Activated CD4-positive, alpha-beta T cell treated with anti-CD3 and anti-CD28 coated beads, Interleukin-2, amount 10 ng/mL, durations not matched to agents 7 days and 5 days (primary cell): Measurements from ENCODE around the gene CXCR2. TPM values are rescaled to one million over a fixed set of nuclear protein-coding genes. Genes with fewer than 3 reads are reported as not detected.
A peak's percentile ranks its signal among the peaks of the same experiment; 100 is the strongest.

Source experiments
- CTCF ChIA-PET: fragments of 350-600 bp; sonication (Branson Sonifier 250); formaldehyde crosslinking; loops from one replicate; lab custom pipeline; 2021; ENCODE audit warnings: antibody characterized with exemption; lab: Charles Lee
- POLR2A ChIA-PET: fragments of 350-600 bp; sonication (Branson Sonifier 250); formaldehyde crosslinking; loops from one replicate; lab custom pipeline; 2021; ENCODE audit warnings: antibody characterized with exemption; lab: Charles Lee
- DNase-seq: peaks from one replicate; pipeline ENCODE4 v3.0.0-alpha.2; 2020
- H3K27ac Mint-ChIP-seq: one replicate; pipeline ENCODE4 v1.8.0; 2021; ENCODE audit warnings: mild to moderate bottlenecking, moderate library complexity, mixed read lengths
- H3K27me3 Mint-ChIP-seq: one replicate; pipeline ENCODE4 v1.8.0; 2021; ENCODE audit warnings: mixed read lengths
- H3K36me3 Mint-ChIP-seq: one replicate; pipeline ENCODE4 v1.8.0; 2021; ENCODE audit warnings: low read depth, mixed read lengths
- H3K4me1 Mint-ChIP-seq: one replicate; pipeline ENCODE4 v1.8.0; 2021; ENCODE audit warnings: mixed read lengths
- H3K4me3 Mint-ChIP-seq: one replicate; pipeline ENCODE4 v1.8.0; 2021; ENCODE audit warnings: mild to moderate bottlenecking, moderate library complexity, mixed read lengths
- H3K9me3 Mint-ChIP-seq: one replicate; pipeline ENCODE4 v1.8.0; 2021; ENCODE audit warnings: mixed read lengths
- total RNA-seq, 2 experiments: library from RNA; stranded (reverse); gene quantifications; one replicate each; pipeline ENCODE4 v1.2.3, GENCODE V29; 2021

The CXCR2 gene
- total RNA-seq, 2 experiments from 2014 or later: 0.20 to 0.37 TPM

DNA sequence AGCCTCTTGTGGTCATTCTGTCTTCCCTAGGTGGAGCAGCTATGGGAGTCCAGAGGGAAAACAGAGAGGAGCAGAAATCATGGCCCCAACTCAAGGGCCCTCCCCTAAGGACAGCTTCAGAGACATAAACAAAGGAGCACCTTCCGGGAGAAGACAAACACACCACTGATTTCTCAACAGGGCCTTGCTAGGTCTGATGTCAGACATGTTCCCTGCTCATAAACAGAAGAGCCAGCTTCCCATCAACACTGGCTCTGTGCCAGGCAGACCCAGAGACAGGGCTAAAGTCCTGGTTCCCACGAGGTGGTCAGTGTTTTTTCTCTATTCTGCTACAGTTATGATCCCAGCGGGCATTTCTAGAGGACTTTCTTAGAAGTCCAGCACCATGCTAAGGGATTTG lies 19.3 kb downstream of the CXCR2 start:
- peaks cover 18% of the 10 kb centered on the region for H3K27me3 Mint-ChIP-seq
- H3K36me3 Mint-ChIP-seq: no peaks in the 10 kb centered on the region
- peaks cover 5% of the 10 kb centered on the region for H3K4me1 Mint-ChIP-seq
- POLR2A ChIA-PET: no interaction called here
- H3K27ac Mint-ChIP-seq: no peak overlapping the region
- no peak overlapping the region for H3K4me3 Mint-ChIP-seq
- H3K9me3 Mint-ChIP-seq: no peaks in the 10 kb centered on the region
- DNase-seq: no peak
- CTCF ChIA-PET: no interaction called here

DNA sequence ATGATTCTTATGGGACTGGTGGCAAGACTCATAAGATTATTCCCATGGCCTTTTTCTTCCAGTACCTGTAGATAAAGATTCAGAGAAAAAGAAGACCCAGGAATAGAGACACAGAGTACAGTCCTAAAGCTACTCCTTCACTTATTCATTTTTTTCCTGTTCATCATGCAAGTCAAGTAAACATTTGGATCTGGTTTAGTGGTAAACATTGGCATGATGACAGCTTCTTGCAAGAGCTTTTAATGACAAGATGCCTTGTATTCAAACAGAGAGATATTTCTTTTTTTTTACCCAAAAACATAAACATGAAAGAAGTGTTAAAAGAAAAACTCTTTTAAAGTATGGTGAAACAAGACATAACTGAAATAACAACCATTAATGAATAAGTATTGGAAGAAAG lies 20.2 kb downstream of the CXCR2 start:
- no peaks in the 10 kb centered on the region for H3K36me3 Mint-ChIP-seq
- no peaks in the 10 kb centered on the region for H3K9me3 Mint-ChIP-seq
- no peak overlapping the region for H3K4me3 Mint-ChIP-seq
- peaks cover 16% of the 10 kb centered on the region for H3K27me3 Mint-ChIP-seq
- no peak overlapping the region for H3K27ac Mint-ChIP-seq
- DNase-seq: no peak
- POLR2A ChIA-PET: no interaction called here
- H3K4me1 Mint-ChIP-seq: peaks cover 6% of the 10 kb centered on the region
- CTCF ChIA-PET: interaction anchor here (0.6 to 1.2 kb wide), 2 partner anchors 24 to 432 kb away, joined by 3 to 5 read pairs; no protein-coding TSS in a partner anchor

DNA sequence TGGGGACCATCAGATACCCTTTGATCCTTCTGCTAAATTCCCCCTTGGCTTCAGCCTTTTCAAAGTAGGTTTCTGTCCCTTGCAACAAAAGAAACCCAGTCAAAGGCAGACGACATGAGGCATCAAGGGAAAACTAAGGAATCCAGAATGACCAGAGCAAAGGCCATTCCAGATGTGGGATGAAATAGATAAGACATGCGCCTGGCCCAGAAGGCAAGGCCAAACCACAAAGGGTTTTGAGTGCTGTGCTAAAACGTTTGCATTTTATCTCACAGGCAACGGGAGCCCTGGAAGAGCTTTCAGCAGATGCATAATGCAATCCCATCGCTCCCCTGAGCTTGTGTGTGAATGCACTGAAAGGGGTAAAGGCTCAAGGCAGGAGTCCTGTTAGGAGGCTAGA lies 23.3 kb downstream of the CXCR2 start:
- Mint-ChIP-seq H3K27me3 (peaks cover 14% of the 10 kb centered on the region), H3K9me3 (no peaks in the 10 kb centered on the region), H3K27ac (no peak overlapping the region), H3K4me1 (peaks cover 6% of the 10 kb centered on the region), H3K4me3 (no peak overlapping the region), H3K36me3 (no peaks in the 10 kb centered on the region)
- POLR2A ChIA-PET: no interaction called here
- no peak for DNase-seq
- CTCF ChIA-PET: no interaction called here

DNA sequence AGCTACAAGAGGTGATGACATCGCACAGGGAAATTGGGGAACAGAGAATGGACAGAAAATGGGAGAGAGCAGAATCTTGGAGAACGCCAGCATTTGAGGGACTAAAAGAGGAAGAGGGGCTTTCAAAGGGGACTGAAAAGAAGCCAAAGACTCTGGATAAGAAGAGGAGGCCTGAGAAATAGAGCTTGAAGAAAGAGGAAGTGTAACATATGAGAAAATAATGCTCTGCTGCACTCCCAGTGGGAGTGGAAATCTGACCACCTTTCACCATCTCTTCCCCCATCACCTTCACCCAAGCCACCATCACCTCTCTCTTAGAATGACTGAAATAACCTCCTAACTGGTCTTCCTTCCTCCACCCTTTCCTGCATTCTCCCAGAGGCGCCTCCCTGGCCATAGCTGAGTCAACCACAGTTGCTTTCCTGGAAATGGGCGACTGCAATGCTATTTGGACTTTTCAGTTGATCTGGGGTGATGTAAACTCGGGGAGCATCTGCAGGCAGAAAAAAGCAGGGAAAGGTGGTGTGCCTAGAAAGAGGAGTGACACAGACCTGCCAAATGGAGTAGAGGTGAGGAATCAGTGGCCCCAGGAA lies 24.1 kb downstream of the CXCR2 start:
- Mint-ChIP-seq H3K4me1 (peaks cover 6% of the 10 kb centered on the region), H3K27me3 (peaks cover 14% of the 10 kb centered on the region), H3K27ac (no peak overlapping the region), H3K9me3 (no peaks in the 10 kb centered on the region), H3K36me3 (no peaks in the 10 kb centered on the region), H3K4me3 (no peak overlapping the region)
- POLR2A ChIA-PET: no interaction called here
- CTCF ChIA-PET: interaction anchor here (1.5 kb wide), 1 partner anchor 18 kb away, joined by 4 read pairs; no protein-coding TSS in a partner anchor
- DNase-seq: no peak

DNA sequence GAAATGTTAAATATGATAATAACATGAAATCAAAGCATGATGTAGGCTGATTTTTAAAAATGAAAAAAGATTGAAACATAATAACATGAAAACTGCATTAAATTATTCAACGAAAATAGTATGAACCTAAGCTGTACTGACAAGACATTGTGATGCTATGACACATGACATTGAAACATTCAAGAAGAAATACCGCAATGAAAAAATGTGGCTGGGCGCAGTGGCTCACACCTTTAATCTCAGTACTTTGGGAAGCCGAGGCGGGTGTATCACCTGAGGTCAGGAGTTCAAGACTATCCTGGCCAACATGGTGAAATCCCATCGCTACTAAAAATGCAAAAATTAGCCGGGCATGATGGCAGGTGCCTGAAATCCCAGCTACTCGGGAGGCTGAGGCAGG lies 26.3 kb downstream of the CXCR2 start:
- peaks cover 14% of the 10 kb centered on the region for H3K27me3 Mint-ChIP-seq
- no peaks in the 10 kb centered on the region for H3K9me3 Mint-ChIP-seq
- peaks cover 6% of the 10 kb centered on the region for H3K4me1 Mint-ChIP-seq
- no peak overlapping the region for H3K27ac Mint-ChIP-seq
- no peak overlapping the region for H3K4me3 Mint-ChIP-seq
- POLR2A ChIA-PET: no interaction called here
- no peak for DNase-seq
- no peaks in the 10 kb centered on the region for H3K36me3 Mint-ChIP-seq
- CTCF ChIA-PET: no interaction called here

DNA sequence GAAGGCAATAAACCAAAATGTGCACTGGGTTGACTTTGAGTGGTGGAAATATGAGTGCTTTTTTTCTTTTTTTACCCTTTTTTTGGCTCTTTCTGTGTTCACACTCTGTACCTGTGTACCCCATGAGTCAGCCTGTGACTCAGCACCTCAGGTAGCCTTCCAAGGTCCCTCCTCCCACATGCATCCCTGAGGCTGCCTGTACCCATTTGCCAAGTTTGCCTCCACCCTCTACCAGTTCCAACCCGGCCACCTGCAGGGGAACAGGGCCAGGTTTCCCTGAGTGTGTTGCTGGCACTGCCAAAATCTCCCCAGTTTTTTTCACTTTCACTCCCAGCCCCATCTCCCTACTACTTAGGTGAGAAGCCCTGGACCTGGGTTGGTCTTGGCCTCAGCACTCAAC lies 26.9 kb downstream of the CXCR2 start:
- ChIA-PET CTCF (interaction anchor here (2.1 kb wide), 1 partner anchor 15 kb away, joined by 8 read pairs; the partner anchor contains the start of gene CXCR1), POLR2A (interaction anchor here (0.7 kb wide), 1 partner anchor 541 kb away, joined by 5 read pairs; no protein-coding TSS in a partner anchor)
- Mint-ChIP-seq H3K9me3 (no peaks in the 10 kb centered on the region), H3K27ac (no peak overlapping the region), H3K4me3 (no peak overlapping the region), H3K36me3 (no peaks in the 10 kb centered on the region), H3K27me3 (peaks cover 14% of the 10 kb centered on the region), H3K4me1 (peaks cover 6% of the 10 kb centered on the region)
- DNase-seq: no peak

DNA sequence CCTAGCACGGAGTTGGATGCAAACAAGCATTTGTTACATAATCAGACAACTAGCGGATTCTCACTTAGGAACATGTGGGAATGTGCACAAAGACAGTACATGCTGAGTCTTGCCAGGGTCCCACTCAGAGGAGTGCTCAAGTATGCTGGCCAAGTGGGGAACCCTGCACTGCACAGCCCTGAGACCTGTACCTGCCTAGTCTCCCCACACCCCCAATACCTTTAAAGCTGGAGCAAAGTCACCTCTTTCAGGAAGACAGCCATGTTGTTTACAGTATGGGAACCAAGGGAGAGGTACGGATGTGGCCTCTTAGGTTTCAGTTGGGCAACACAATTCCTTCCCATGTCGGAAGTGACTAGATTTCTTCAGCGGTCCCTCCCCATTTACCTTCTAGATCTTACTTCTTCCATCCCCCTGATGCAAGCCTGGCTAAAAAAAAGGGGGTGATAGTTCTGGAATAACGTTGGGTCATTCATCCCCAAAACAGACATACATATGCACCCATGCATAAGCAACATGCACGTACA lies 30.2 kb downstream of the CXCR2 start:
- DNase-seq: no peak
- ChIA-PET POLR2A (no interaction called here), CTCF (interaction anchor here (1.3 kb wide), 1 partner anchor 12 kb away, joined by 3 read pairs; no protein-coding TSS in a partner anchor)

DNA sequence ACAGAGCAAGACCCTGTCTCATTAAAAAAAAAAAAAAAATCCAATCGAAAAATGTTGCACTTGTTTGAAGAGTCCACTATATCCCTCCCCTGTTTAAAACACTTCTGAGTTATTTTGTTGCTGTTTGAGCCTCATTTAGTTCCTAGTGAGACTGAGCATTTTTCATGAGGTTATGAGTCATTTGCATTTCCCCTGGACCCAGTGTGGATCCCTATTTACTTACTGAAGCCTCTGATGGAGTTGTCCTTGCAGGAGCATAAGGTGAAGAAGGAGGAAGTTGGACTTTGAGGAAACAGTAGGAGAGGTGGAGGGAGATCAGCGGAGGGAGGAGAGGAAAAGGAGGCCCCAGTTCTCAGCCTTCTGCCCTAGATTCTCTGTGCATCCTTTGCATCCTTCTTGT lies 35.8 kb downstream of the CXCR2 start:
- POLR2A ChIA-PET: no interaction called here
- no peak overlapping the region for H3K27ac Mint-ChIP-seq
- peaks cover 9% of the 10 kb centered on the region for H3K4me1 Mint-ChIP-seq
- no peaks in the 10 kb centered on the region for H3K9me3 Mint-ChIP-seq
- H3K4me3 Mint-ChIP-seq: no peak overlapping the region
- H3K27me3 Mint-ChIP-seq: peaks cover 39% of the 10 kb centered on the region
- CTCF ChIA-PET: interaction anchor here (0.6 to 1.2 kb wide), 2 partner anchors 14 to 20 kb away, joined by 3 to 4 read pairs; no protein-coding TSS in a partner anchor
- H3K36me3 Mint-ChIP-seq: no peaks in the 10 kb centered on the region
- DNase-seq: no peak

More for the DNA sequence above, 30.2 kb downstream of the CXCR2 start:
- Mint-ChIP-seq H3K36me3 (no peaks in the 10 kb centered on the region), H3K4me3 (no peak overlapping the region), H3K27ac (no peak overlapping the region), H3K4me1 (no peaks in the 10 kb centered on the region), H3K27me3 (peaks cover 20% of the 10 kb centered on the region), H3K9me3 (no peaks in the 10 kb centered on the region)

DNA sequence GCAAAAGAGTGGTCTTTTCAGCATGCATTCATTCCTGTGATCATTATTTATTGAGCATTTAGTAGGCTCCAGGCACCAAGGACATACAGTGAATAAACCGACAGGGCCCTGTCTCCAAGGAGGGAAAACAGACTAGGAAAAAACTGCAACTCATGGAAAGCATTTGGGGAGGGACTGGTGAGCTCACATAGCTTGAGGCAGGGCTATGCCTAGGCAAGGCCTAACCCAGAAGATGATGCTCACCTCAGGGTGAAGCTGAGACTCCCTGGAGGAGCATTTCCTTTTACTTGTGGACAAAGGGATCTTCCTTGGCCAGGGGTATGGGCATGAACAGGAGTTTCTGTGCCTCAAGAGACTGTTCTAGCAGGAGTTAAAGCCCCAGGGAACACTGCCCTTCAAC lies 37.0 kb downstream of the CXCR2 start:
- peaks cover 21% of the 10 kb centered on the region for H3K4me1 Mint-ChIP-seq
- peaks cover 3% of the 10 kb centered on the region for H3K36me3 Mint-ChIP-seq
- CTCF ChIA-PET: interaction anchor here (1.1 to 1.2 kb wide), 2 partner anchors 9 to 18 kb away, joined by 3 read pairs; no protein-coding TSS in a partner anchor

DNA sequence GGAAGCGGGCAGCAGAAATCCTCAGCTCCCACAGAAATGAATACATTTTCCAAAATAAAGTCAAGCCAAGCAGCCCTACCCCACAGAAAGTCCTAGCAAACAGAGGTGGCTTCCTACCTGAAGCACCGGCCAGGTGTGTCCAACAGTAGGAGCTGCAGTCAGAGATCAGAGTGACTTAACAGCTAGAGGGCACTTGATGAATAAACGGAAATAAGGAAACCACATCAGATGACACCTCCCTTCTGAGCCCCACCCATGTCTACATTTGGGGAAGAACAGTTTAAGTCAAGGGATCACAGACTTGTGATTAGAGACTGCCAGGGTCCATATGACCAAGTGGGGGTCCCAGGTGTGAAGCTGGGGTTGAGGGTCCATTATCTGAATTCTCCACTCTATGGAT lies 41.0 kb downstream of the CXCR2 start, which contains the start of gene CXCR1:
Gene CXCR1, minus strand, starts transcription at position 172 of the 400 bp plus-strand sequence. CDS start 1,751 bp downstream, outside the sequence.
- H3K9me3 Mint-ChIP-seq: no peaks in the 10 kb centered on the region
- H3K4me3 Mint-ChIP-seq: peak within 1 kb of the TSS; percentile 47
- H3K27me3 Mint-ChIP-seq: peaks cover 33% of the 10 kb centered on the region
- DNase-seq: peak; percentile 58
- ChIA-PET CTCF (interaction anchor here (1.1 to 2.0 kb wide), 3 partner anchors 13 to 64 kb away, joined by 3 to 8 read pairs (median 3); no protein-coding TSS in a partner anchor), POLR2A (no interaction called here)
- H3K27ac Mint-ChIP-seq: peak within 1 kb of the TSS; percentile 84
- H3K4me1 Mint-ChIP-seq: peaks cover 32% of the 10 kb centered on the region
- H3K36me3 Mint-ChIP-seq: peaks cover 3% of the 10 kb centered on the region

More for the DNA sequence above, 37.0 kb downstream of the CXCR2 start:
- no peak for DNase-seq
- no peak overlapping the region for H3K4me3 Mint-ChIP-seq
- POLR2A ChIA-PET: no interaction called here
- H3K9me3 Mint-ChIP-seq: no peaks in the 10 kb centered on the region
- peaks cover 39% of the 10 kb centered on the region for H3K27me3 Mint-ChIP-seq
- H3K27ac Mint-ChIP-seq: peak overlapping the region; percentile 33

DNA sequence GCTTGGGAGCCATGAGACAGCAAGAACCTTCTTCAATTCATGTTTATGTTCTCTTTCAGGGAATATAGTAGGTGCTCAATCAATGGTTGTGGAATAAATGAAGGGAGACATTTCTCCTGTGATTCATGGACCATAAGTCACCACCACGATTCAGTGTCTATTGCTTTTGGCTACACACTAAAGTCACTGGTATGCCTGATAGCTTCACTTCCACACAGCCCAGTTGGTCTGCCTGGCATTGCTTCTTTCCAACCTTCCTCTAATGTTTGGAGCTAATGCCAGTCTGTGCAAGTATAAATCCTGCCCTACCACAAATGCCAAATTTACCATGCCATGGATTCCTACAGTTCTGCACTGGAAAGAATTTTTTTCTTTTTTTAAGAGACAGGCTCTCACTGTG lies 42.2 kb downstream of the CXCR2 start:
- CTCF ChIA-PET: interaction anchor here (0.8 to 2.0 kb wide), 6 partner anchors 11 to 481 kb away, joined by 3 to 8 read pairs (median 3); no protein-coding TSS in a partner anchor
- POLR2A ChIA-PET: no interaction called here
- Mint-ChIP-seq H3K27me3 (peaks cover 30% of the 10 kb centered on the region), H3K9me3 (no peaks in the 10 kb centered on the region), H3K27ac (no peak overlapping the region), H3K36me3 (peaks cover 3% of the 10 kb centered on the region), H3K4me1 (peaks cover 32% of the 10 kb centered on the region), H3K4me3 (no peak overlapping the region)
- DNase-seq: no peak

DNA sequence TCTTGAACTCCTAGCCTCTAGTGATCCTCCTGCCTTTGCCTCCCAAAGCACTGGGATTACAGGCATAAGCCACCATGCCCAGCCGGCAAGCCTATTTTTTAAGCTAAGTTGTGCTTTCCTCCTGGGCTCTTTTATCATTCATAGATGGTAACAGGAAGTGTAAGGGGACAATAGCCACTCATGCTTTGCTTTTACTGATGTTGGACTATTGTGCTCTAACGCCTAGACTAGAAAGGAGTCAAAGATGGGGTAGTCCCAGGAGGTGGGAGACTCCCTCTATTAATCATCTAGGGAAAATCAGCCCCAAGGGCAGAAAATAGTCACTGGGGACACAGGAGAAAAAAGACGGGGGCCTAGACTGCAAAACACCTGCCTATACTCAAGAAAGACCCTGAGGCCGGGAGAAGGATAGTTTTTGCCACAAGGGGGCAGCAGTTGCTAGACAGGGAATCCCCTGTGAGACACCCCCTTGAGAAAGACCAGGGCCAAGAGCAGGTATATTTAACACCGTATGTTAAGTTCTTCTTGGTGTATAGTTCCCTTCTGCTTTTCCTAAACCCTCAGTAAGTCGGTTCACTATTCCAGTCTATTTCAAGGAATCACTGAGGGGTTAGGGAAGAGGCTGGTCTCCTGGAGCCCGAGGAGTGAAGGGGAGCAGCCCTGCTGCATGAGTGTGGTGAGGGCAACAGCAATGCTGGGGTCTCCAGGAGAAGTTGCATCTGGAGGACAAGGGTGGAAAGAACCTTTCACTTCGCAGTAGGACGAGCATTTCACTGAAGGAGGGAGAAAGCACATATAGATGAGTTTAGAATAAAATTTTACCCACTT lies 43.0 kb downstream of the CXCR2 start:
- peak; percentile 71 for DNase-seq
- ChIA-PET POLR2A (interaction anchor here (0.6 kb wide), 1 partner anchor 62 kb away, joined by 4 read pairs; no protein-coding TSS in a partner anchor), CTCF (interaction anchor here (1.2 kb wide), 2 partner anchors 12 to 19 kb away, joined by 3 to 4 read pairs; no protein-coding TSS in a partner anchor)
- no peak overlapping the region for H3K27ac Mint-ChIP-seq
- peaks cover 28% of the 10 kb centered on the region for H3K27me3 Mint-ChIP-seq
- peaks cover 3% of the 10 kb centered on the region for H3K36me3 Mint-ChIP-seq
- H3K4me1 Mint-ChIP-seq: peaks cover 32% of the 10 kb centered on the region
- H3K4me3 Mint-ChIP-seq: no peak overlapping the region
- H3K9me3 Mint-ChIP-seq: no peaks in the 10 kb centered on the region
